ENCODE results near the gene MGLL. TPM values are rescaled to one million over a fixed set of nuclear protein-coding genes. Genes with fewer than 3 reads are reported as not detected.

The MGLL gene
- total RNA-seq, 1 donor = 18.1 TPM

- Histone ChIP-seq H3K4me3 (ENCODE audit: insufficient read depth, low read length) (no peak overlapping the region), H3K4me1 (ENCODE audit: insufficient read depth, low read length) (no peaks in the 10 kb centered on the region), H4K20me1 (ENCODE audit: insufficient read depth, low read length) (no peaks in the 10 kb centered on the region), H2AFZ (ENCODE audit: low read length) (no peak overlapping the region), H3K27ac (ENCODE audit: low read depth, low read length) (no peak overlapping the region), H3K27me3 (ENCODE audit: insufficient read depth, low read length) (peaks cover 9% of the 10 kb centered on the region), H3K36me3 (ENCODE audit: insufficient read depth, low read length) (no peaks in the 10 kb centered on the region), H3K4me2 (ENCODE audit: insufficient read depth, low read length) (no peak overlapping the region), H3K79me2 (ENCODE audit: insufficient read depth, low read length) (no peaks in the 10 kb centered on the region), H3K9me3 (ENCODE audit: low read depth, low read length) (no peaks in the 10 kb centered on the region)
- DNase-seq (ENCODE audit: insufficient read length, low spot score, missing footprints) = peak; percentile 18
- TF ChIP-seq CTCF (IDR thresholded peaks at IDR 0.05; ENCODE audit: extremely low read depth, low read depth, low read length) = no peak
These were observed 174.5 kb downstream of the MGLL start for GRCh38 chr3:127647845-127648204.

GRCh38 chr3:127647166-127647844 is 175.0 kb downstream of the MGLL start:
- no peak overlapping the region for H3K4me3 ChIP-seq (ENCODE audit: insufficient read depth, low read length)
- H3K27ac ChIP-seq (ENCODE audit: low read depth, low read length) = no peak overlapping the region
- peak; percentile 45 for DNase-seq (ENCODE audit: insufficient read length, low spot score, missing footprints)
- H3K9me3 ChIP-seq (ENCODE audit: low read depth, low read length) = no peaks in the 10 kb centered on the region
- H3K4me2 ChIP-seq (ENCODE audit: insufficient read depth, low read length) = no peak overlapping the region
- no peaks in the 10 kb centered on the region for H3K36me3 ChIP-seq (ENCODE audit: insufficient read depth, low read length)
- no peaks in the 10 kb centered on the region for H3K79me2 ChIP-seq (ENCODE audit: insufficient read depth, low read length)
- peaks cover 12% of the 10 kb centered on the region for H3K27me3 ChIP-seq (ENCODE audit: insufficient read depth, low read length)
- no peak overlapping the region for H2AFZ ChIP-seq (ENCODE audit: low read length)
- TF ChIP-seq CTCF (IDR thresholded peaks at IDR 0.05; ENCODE audit: extremely low read depth, low read depth, low read length) = no peak
- H3K4me1 ChIP-seq (ENCODE audit: insufficient read depth, low read length) = no peaks in the 10 kb centered on the region
- no peaks in the 10 kb centered on the region for H4K20me1 ChIP-seq (ENCODE audit: insufficient read depth, low read length)

DNA sequence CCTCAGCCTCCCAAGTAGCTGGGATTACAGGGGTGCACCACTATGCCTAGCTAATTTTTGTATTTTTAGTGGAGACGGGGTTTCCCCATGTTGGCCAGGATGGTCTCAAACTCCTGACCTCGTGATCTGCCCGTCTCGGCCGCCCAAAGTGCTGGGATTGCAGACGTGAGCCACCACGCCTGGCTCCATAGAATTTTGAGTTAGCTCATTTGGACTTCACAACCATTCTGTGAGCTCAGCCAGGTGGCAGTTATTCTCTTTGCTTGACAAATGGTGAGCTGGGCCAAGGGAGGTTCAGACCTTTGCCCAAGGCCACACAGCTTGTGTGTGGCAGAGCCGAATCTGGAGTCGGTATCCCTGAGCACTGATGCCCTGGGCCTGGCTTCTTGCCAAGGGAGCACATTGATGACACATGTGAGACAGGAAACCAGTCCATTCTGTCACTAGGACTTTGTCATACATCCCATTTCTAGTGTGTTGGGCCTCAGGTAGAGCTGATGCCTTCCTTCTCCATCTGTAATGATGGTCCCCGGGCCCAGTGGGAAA is 175.7 kb downstream of the MGLL start:
- Histone ChIP-seq H3K4me3 (ENCODE audit: insufficient read depth, low read length) (no peak overlapping the region), H3K4me2 (ENCODE audit: insufficient read depth, low read length) (no peak overlapping the region), H3K36me3 (ENCODE audit: insufficient read depth, low read length) (no peaks in the 10 kb centered on the region), H3K4me1 (ENCODE audit: insufficient read depth, low read length) (no peaks in the 10 kb centered on the region), H2AFZ (ENCODE audit: low read length) (no peak overlapping the region), H3K79me2 (ENCODE audit: insufficient read depth, low read length) (no peaks in the 10 kb centered on the region), H3K9me3 (ENCODE audit: low read depth, low read length) (no peaks in the 10 kb centered on the region), H3K27ac (ENCODE audit: low read depth, low read length) (no peak overlapping the region), H4K20me1 (ENCODE audit: insufficient read depth, low read length) (no peaks in the 10 kb centered on the region), H3K27me3 (ENCODE audit: insufficient read depth, low read length) (peaks cover 12% of the 10 kb centered on the region)
- no peak for TF ChIP-seq CTCF (IDR thresholded peaks at IDR 0.05; ENCODE audit: extremely low read depth, low read depth, low read length)
- DNase-seq (ENCODE audit: insufficient read length, low spot score, missing footprints) = no peak

DNA sequence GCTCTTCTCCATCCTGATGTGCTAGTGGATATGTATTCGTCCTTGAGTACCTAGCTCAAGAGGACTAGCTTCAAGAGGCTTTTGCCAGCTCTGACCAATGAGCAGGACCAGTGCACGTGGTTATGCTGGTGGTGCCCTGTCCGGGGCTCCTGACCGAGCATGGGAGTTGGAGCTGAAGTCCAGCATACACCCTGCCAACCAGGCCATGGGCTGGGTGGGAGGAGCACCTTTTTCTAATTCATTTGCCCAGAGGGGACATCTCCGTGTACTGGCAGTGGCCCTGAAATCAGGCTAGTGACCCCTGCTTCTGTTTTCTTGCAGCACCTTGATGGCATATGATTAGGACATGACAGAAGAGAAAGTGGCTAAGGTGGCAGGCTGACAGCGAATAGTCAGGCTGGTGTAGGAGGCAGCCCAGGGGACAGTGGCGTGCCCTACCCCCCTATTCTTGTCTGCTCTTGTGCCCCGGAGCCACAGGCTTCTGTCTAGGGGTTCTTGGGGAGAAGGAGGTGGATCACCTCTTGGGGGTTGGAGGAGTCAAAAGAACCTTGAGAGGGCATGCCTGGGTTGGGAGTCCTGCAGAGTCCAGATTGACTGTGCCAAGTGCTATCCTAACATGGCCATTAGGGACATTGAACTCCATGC is 176.8 kb downstream of the MGLL start:
- DNase-seq (ENCODE audit: insufficient read length, low spot score, missing footprints) = no peak
- Histone ChIP-seq H3K27me3 (ENCODE audit: insufficient read depth, low read length) (peaks cover 7% of the 10 kb centered on the region), H3K79me2 (ENCODE audit: insufficient read depth, low read length) (no peaks in the 10 kb centered on the region), H3K36me3 (ENCODE audit: insufficient read depth, low read length) (no peaks in the 10 kb centered on the region), H2AFZ (ENCODE audit: low read length) (no peak overlapping the region), H3K27ac (ENCODE audit: low read depth, low read length) (no peak overlapping the region), H3K9me3 (ENCODE audit: low read depth, low read length) (no peaks in the 10 kb centered on the region), H4K20me1 (ENCODE audit: insufficient read depth, low read length) (no peaks in the 10 kb centered on the region), H3K4me3 (ENCODE audit: insufficient read depth, low read length) (no peak overlapping the region), H3K4me2 (ENCODE audit: insufficient read depth, low read length) (no peak overlapping the region), H3K4me1 (ENCODE audit: insufficient read depth, low read length) (no peaks in the 10 kb centered on the region)
- no peak for TF ChIP-seq CTCF (IDR thresholded peaks at IDR 0.05; ENCODE audit: extremely low read depth, low read depth, low read length)
